GM11168 (cell line): ENCODE results near the gene CYTL1.

Experiments
- in situ Hi-C: fragments of 300-500 bp; cut with MboI; formaldehyde crosslinking; loops from one replicate; pipeline ENCODE4 v1.12.0; 2022; ENCODE audit warnings: low sequenced_read_pairs; ENCODE audit not compliant: unreplicated experiment

The CYTL1 gene

GRCh38 chr4:4980621-4981230 lies 38.5 kb downstream of the CYTL1 start:
- in situ Hi-C loops: no loop called here

- in situ Hi-C loops: no loop called here
Observed at GRCh38 chr4:4979971-4980370, 39.3 kb downstream of the CYTL1 start.

GRCh38 chr4:4974727-4975126 lies 44.5 kb downstream of the CYTL1 start:
- in situ Hi-C loops: no loop called here

- in situ Hi-C loops: no loop called here
Observed at GRCh38 chr4:4971796-4972195, 47.5 kb downstream of the CYTL1 start.

- in situ Hi-C loops: no loop called here
Observed at GRCh38 chr4:4969298-4969697, 50.0 kb downstream of the CYTL1 start.

GRCh38 chr4:4968161-4968725 lies 51.0 kb downstream of the CYTL1 start:
- in situ Hi-C loops: no loop called here
